Measurements from ENCODE around the gene EPS8L2.

- TF ChIP-seq POLR2A (IDR thresholded peaks at IDR 0.05; ENCODE audit: low read depth, low read length) (no peak), TAF1 (IDR thresholded peaks at IDR 0.05; ENCODE audit: borderline replicate concordance, low read depth, low read length) (no peak)
Measured at GRCh38 chr11:746289-747157, 40.5 kb downstream of the EPS8L2 start.

All from GM12892 (cell line).